ENCODE results near the gene PPFIA1.

GRCh38 chr11:70333261-70333660, 62.8 kb downstream of the PPFIA1 start:
- TF ChIP-seq BHLHE40 (IDR thresholded peaks at IDR 0.05; ENCODE audit: borderline replicate concordance) (no peak), NFRKB (IDR thresholded peaks at IDR 0.05) (no peak), SP1 (IDR thresholded peaks at IDR 0.05) (no peak), ELF4 (IDR thresholded peaks at IDR 0.05) (no peak), FOXK2 (IDR thresholded peaks at IDR 0.05) (no peak), SUZ12 (IDR thresholded peaks at IDR 0.05) (no peak), ARNT (IDR thresholded peaks at IDR 0.05) (no peak), FOXA1 (IDR thresholded peaks at IDR 0.05) (no peak), TARDBP (IDR thresholded peaks at IDR 0.05) (no peak)

Data from HEK293T (cell line).